ENCODE measurements around the gene NRXN3.

- TF ChIP-seq CTCF (IDR thresholded peaks at IDR 0.05; ENCODE audit: insufficient read depth, low read depth, low read length) (no peak), EZH2 (IDR thresholded peaks at IDR 0.05; ENCODE audit: insufficient read depth, low read length) (no peak)
Measured at GRCh38 chr14:78974691-78975090, 804.5 kb downstream of the NRXN3 start.

Data from astrocyte (in vitro differentiated cells and primary cell).